Ishikawa (cell line): ENCODE data around the gene FARS2.

ENCODE experiments used
- CEBPB ChIP-seq: IDR thresholded peaks from 2 replicates; pipeline ENCODE4 v1.6.1; 2012
- CREB1 ChIP-seq: IDR thresholded peaks from 2 replicates; pipeline ENCODE4 v1.6.1; 2012; ENCODE audit warnings: low read depth
- EGR1 ChIP-seq: IDR thresholded peaks from 2 replicates; pipeline ENCODE4 v1.6.1; 2012
- EP300 ChIP-seq: IDR thresholded peaks from 2 replicates; pipeline ENCODE4 v1.6.1; 2012; ENCODE audit warnings: borderline replicate concordance
- FOXM1 ChIP-seq: IDR thresholded peaks from 2 replicates; pipeline ENCODE4 v1.6.1; 2012; ENCODE audit warnings: low read depth, borderline replicate concordance
- MAX ChIP-seq: IDR thresholded peaks from 2 replicates; pipeline ENCODE4 v1.6.1; 2012
- NFIC ChIP-seq: IDR thresholded peaks from 2 replicates; pipeline ENCODE4 v1.6.1; 2012
- RAD21 ChIP-seq: IDR thresholded peaks from 2 replicates; pipeline ENCODE4 v1.6.1; 2012; ENCODE audit warnings: low read depth
- REST ChIP-seq: IDR thresholded peaks from 2 replicates; pipeline ENCODE4 v1.6.1; 2012; ENCODE audit warnings: low read depth, mild to moderate bottlenecking
- TAF1 ChIP-seq: IDR thresholded peaks from 2 replicates; pipeline ENCODE4 v1.6.1; 2012; ENCODE audit warnings: low read depth, mild to moderate bottlenecking
- TCF12 ChIP-seq: IDR thresholded peaks from 2 replicates; pipeline ENCODE4 v1.6.1; 2012; ENCODE audit warnings: low read depth
- TEAD4 ChIP-seq: IDR thresholded peaks from 2 replicates; pipeline ENCODE4 v1.6.1; 2012
- USF1 ChIP-seq: IDR thresholded peaks from 2 replicates; pipeline ENCODE4 v1.6.1; 2012
- YY1 ChIP-seq: IDR thresholded peaks from 2 replicates; pipeline ENCODE4 v1.6.1; 2012; ENCODE audit warnings: low read depth
- ZBTB7A ChIP-seq: IDR thresholded peaks from 2 replicates; pipeline ENCODE4 v1.6.1; 2012; ENCODE audit warnings: low read depth

FARS2 gene

GRCh38 chr6:5279891-5280338 lies 18.6 kb downstream of the FARS2 start:
- TF ChIP-seq FOXM1: no peak
- TF ChIP-seq YY1: no peak
- no peak for TF ChIP-seq MAX

- TF ChIP-seq CEBPB (no peak), EP300 (no peak), EGR1 (no peak), NFIC (no peak), RAD21 (no peak), TEAD4 (no peak), MAX (no peak), REST (no peak), CREB1 (no peak), TAF1 (no peak), USF1 (no peak), YY1 (no peak), TCF12 (no peak), ZBTB7A (no peak), FOXM1 (no peak)
These were observed 19.6 kb downstream of the FARS2 start for GRCh38 chr6:5280920-5281319.

GRCh38 chr6:5282191-5282623 lies 20.9 kb downstream of the FARS2 start:
- no peak for TF ChIP-seq REST
- TF ChIP-seq FOXM1: no peak
- TF ChIP-seq EP300: no peak
- TF ChIP-seq YY1: no peak
- TF ChIP-seq NFIC: no peak
- TF ChIP-seq CEBPB: no peak
- TF ChIP-seq CREB1: no peak
- no peak for TF ChIP-seq TAF1
- TF ChIP-seq ZBTB7A: no peak
- TF ChIP-seq TCF12: no peak
- TF ChIP-seq USF1: no peak
- no peak for TF ChIP-seq TEAD4
- no peak for TF ChIP-seq MAX
- no peak for TF ChIP-seq EGR1
- no peak for TF ChIP-seq RAD21

- TF ChIP-seq TEAD4: no peak
- no peak for TF ChIP-seq REST
- no peak for TF ChIP-seq EGR1
- no peak for TF ChIP-seq RAD21
These were observed 23.8 kb downstream of the FARS2 start for GRCh38 chr6:5285081-5285480.

- no peak for TF ChIP-seq MAX
These were observed 24.2 kb downstream of the FARS2 start for GRCh38 chr6:5285526-5285925.
